Ovary (tissue), 9 donors: Measurements from ENCODE around the gene FADD. TPM values are rescaled to one million over a fixed set of nuclear protein-coding genes. Genes with fewer than 3 reads are reported as not detected.

Experiments used
- DNase-seq, 5 donors: peaks; one replicate each; pipeline ENCODE4 v3.0.0-alpha.2; 2019 to 2020
- H3K27ac ChIP-seq, 2 donors: fragments of 200-600 bp; one replicate each; pipeline versions ENCODE4 v1.5.1 to v1.8.0; 2019 to 2022
- H3K27me3 ChIP-seq: fragments of 200-600 bp; one replicate; pipeline ENCODE4 v1.8.0; 2022
- H3K36me3 ChIP-seq: fragments of 200-600 bp; sonication (generic); one replicate; pipeline ENCODE4 v1.5.1; 2019
- H3K4me1 ChIP-seq: one replicate; pipeline ENCODE4 v1.8.1; 2013; ENCODE audit warnings: mild to moderate bottlenecking, moderate library complexity; ENCODE audit not compliant: insufficient read depth
- H3K4me3 ChIP-seq: fragments of 200-600 bp; sonication (generic); one replicate; pipeline ENCODE4 v1.5.1; 2017
- H3K9me3 ChIP-seq, 2 donors: fragments of 200-600 bp in 1 of 2; sonication (generic) in 1 of 2; one replicate each; pipeline versions ENCODE4 v1.5.1 to v1.8.1; 2013 to 2019; ENCODE audit warnings: mild to moderate bottlenecking in 1 of 2, moderate library complexity in 1 of 2
- CTCF ChIP-seq, 3 donors: fragments of 450-650 bp in 2 of 3; fragments of 200-600 bp in 1 of 3; IDR thresholded peaks; one replicate each; pipeline versions ENCODE4 v1.5.1 to v1.8.0; 2016 to 2022; ENCODE audit warnings: antibody characterized with exemption in 3 of 3, mild to moderate bottlenecking in 1 of 3
- EP300 ChIP-seq: sonication (generic); formaldehyde crosslinking; IDR thresholded peaks from one replicate; pipeline ENCODE4 v1.6.1; 2017; ENCODE audit warnings: antibody characterized with exemption
- POLR2A ChIP-seq: fragments of 450-650 bp; IDR thresholded peaks from one replicate; pipeline ENCODE4 v1.6.1; 2017; ENCODE audit warnings: antibody characterized with exemption, mild to moderate bottlenecking, moderate library complexity
- WGBS, 3 donors: extraction: QIAGEN DNeasy Blood & Tissue Kit in 1 of 3; methylation state at CpG; one replicate each; pipeline versions ENCODE4 v1.1.5 to v1.1.7; 2013 to 2017; 5-methylcytosine and 5-hydroxymethylcytosine counted together
- intact Hi-C, 4 donors: fragments of 100-400 bp; cut with DNase I; formaldehyde crosslinking; loops; one replicate each; pipeline versions ENCODE4 v1.11.0 to v1.15.1; 2022 to 2023
- polyA plus RNA-seq, 2 donors: library from polyadenylated mRNA; stranded (reverse); fragments of 200-250 nt in 1 of 2; fragments of 350-450 nt in 1 of 2; fragmentation: Illumina TruSeq in 1 of 2; extraction: RNeasy Lipid Tissue Mini Kit (QIAGEN cat#74804) in 1 of 2; gene quantifications; one replicate each; pipeline ENCODE4 v1.2.3, GENCODE V29; 2013 to 2014
- total RNA-seq, 7 donors: library from RNA; depleted of rRNA in 2 of 7; stranded (reverse); fragments of >200 nt in 2 of 7; fragmentation: NEBNext Ultra II Directional in 3 of 7; extraction: Animal tissue kit (Norgen Biotek cat#: 25700) in 3 of 7; gene quantifications; one replicate each; pipeline versions ENCODE4 v1.1.0 to v1.2.4, GENCODE V29; 2016 to 2023
- donor health status: DM: no; HTN: no; CAD: no; lungs with moderate emphysema.
- donor health status: DM: no; HTN: no; CAD: no.
- donor health status: Bipolar disorder and iron deficiency.
- donor health status: DM: yes; HTN: yes; CAD: no.
- donor health status: DM: no; HTN: no; CAD: no.
- donor health status: DM: yes; HTN: yes; CAD: no.

Gene FADD
- total and polyA plus RNA-seq, 9 donors = 13.1 to 22.3 (median 16.5) TPM

DNA sequence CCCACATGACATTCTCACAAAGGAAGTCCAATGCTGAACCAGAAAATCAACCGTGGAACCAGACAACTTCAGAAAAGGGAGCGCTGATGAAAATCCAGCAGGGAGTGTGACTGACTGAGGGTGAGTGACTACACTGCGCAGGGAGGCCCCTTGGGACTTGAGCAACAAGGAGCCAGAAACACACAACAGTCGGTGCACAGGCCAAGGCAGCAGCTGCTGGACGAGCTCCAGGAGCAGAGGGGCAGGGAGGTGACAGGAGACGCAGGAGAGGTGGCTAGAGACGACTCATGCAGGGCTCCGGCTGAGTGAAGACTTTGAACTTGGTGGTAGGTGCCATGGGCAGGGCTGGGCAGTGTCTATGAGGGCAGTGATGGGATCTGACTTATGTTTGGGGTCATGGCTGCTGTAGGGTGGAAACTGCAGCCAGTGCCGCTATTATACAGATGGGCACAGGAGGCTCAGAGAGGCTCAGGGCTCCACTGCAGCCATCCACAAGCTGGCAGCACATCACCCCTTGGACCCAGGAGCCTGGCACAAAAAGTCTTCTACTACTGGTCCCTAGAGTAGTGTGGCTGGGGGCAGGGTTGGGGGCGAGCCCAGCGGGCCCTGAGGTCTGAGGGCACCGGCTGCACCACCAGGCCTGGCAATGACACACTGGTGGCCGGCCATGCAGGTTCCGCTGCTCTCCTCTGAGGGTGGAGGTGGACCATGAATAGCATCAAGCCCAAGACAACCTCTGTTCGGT is 10.3 kb upstream of the FADD start:
- no peaks in the 10 kb centered on the region for H3K9me3 ChIP-seq
- H3K4me1 ChIP-seq = no peaks in the 10 kb centered on the region
- DNase-seq = no peak
- no peak for TF ChIP-seq POLR2A
- no peak for TF ChIP-seq EP300
- TF ChIP-seq CTCF (IDR thresholded peaks at IDR 0.05) = no peak
- intact Hi-C loops = loop anchor here in 3 of 4 donors (2.0 to 10.0 kb wide), 4 partner anchors 274 to 508 kb away; no protein-coding TSS in a partner anchor
- WGBS, 3 donors = 71 to 86% (median 73%) methylated on average over 15 of the region's 15 CpGs
- no peak overlapping the region for H3K27ac ChIP-seq
- H3K4me3 ChIP-seq = no peak overlapping the region
- H3K36me3 ChIP-seq = no peaks in the 10 kb centered on the region
- H3K27me3 ChIP-seq = no peaks in the 10 kb centered on the region

DNA sequence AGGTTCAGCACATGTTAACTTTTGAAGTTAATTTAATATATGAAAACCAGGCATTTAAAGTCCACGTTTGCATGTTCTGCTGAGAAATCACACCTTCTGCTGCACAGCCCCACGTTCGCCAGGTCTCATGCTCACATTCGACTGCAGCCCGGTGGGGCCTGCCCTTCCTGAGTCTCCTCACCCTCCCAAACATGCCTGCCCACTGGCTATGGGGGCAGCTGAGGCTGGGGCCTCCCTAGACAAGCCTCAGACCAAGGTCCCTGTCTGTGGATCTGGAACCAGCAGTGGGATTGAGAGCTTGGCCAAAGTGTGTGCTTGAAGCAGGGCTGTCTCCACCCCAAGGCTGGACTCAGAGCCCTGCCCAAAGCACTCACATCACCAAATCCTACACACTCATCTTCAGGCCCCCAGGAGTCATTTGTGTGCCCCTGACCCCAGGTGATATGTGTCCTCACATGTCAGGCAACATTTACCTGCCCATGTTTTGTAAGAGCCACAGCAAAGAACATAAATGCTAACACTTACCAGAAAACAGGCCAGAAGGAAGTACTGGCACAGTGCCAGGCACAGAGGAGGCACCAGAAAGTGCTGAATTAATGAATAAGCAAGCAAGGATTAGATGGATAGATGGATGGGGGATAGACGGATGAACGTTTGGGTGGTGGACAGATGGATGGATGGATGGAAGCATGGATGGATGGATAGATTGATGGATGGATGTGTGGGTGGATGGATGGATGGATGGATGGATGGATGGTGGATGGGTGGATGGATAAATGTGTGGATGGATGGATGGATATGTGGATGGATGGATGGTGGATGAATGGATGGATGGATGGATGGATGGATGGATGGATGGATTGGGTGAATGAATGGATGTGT is 9.4 kb upstream of the FADD start:
- no peaks in the 10 kb centered on the region for H3K36me3 ChIP-seq
- H3K27ac ChIP-seq = no peak overlapping the region
- no peaks in the 10 kb centered on the region for H3K4me1 ChIP-seq
- intact Hi-C loops = loop anchor here (2.0 to 10.0 kb wide), 5 partner anchors 275 to 509 kb away; no protein-coding TSS in a partner anchor
- H3K9me3 ChIP-seq = no peaks in the 10 kb centered on the region
- H3K27me3 ChIP-seq = no peaks in the 10 kb centered on the region
- TF ChIP-seq EP300 = no peak
- TF ChIP-seq POLR2A = no peak
- no peak for TF ChIP-seq CTCF (IDR thresholded peaks at IDR 0.05)
- H3K4me3 ChIP-seq = no peak overlapping the region
- no peak for DNase-seq
- WGBS, 3 donors = 77 to 83% (median 79%) methylated on average over 7 of the region's 7 CpGs

GRCh38 chr11:70194792-70195791 is 8.0 kb upstream of the FADD start:
- intact Hi-C loops = loop anchor here (2.0 to 10.0 kb wide), 4 partner anchors 278 to 510 kb away; no protein-coding TSS in a partner anchor
- DNase-seq = no peak
- Histone ChIP-seq H3K4me1 (no peaks in the 10 kb centered on the region), H3K27me3 (no peaks in the 10 kb centered on the region), H3K27ac (no peak overlapping the region), H3K4me3 (no peak overlapping the region), H3K9me3 (no peaks in the 10 kb centered on the region), H3K36me3 (no peaks in the 10 kb centered on the region)
- TF ChIP-seq EP300 (no peak), CTCF (IDR thresholded peaks at IDR 0.05) (no peak), POLR2A (no peak)
- 78 to 86% (median 84%) methylated on average over 3 of the region's 3 CpGs for WGBS, 3 donors
